Measurements from ENCODE around the gene KCNH1.

The KCNH1 gene, protein sequence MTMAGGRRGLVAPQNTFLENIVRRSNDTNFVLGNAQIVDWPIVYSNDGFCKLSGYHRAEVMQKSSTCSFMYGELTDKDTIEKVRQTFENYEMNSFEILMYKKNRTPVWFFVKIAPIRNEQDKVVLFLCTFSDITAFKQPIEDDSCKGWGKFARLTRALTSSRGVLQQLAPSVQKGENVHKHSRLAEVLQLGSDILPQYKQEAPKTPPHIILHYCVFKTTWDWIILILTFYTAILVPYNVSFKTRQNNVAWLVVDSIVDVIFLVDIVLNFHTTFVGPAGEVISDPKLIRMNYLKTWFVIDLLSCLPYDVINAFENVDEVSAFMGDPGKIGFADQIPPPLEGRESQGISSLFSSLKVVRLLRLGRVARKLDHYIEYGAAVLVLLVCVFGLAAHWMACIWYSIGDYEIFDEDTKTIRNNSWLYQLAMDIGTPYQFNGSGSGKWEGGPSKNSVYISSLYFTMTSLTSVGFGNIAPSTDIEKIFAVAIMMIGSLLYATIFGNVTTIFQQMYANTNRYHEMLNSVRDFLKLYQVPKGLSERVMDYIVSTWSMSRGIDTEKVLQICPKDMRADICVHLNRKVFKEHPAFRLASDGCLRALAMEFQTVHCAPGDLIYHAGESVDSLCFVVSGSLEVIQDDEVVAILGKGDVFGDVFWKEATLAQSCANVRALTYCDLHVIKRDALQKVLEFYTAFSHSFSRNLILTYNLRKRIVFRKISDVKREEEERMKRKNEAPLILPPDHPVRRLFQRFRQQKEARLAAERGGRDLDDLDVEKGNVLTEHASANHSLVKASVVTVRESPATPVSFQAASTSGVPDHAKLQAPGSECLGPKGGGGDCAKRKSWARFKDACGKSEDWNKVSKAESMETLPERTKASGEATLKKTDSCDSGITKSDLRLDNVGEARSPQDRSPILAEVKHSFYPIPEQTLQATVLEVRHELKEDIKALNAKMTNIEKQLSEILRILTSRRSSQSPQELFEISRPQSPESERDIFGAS

DNA sequence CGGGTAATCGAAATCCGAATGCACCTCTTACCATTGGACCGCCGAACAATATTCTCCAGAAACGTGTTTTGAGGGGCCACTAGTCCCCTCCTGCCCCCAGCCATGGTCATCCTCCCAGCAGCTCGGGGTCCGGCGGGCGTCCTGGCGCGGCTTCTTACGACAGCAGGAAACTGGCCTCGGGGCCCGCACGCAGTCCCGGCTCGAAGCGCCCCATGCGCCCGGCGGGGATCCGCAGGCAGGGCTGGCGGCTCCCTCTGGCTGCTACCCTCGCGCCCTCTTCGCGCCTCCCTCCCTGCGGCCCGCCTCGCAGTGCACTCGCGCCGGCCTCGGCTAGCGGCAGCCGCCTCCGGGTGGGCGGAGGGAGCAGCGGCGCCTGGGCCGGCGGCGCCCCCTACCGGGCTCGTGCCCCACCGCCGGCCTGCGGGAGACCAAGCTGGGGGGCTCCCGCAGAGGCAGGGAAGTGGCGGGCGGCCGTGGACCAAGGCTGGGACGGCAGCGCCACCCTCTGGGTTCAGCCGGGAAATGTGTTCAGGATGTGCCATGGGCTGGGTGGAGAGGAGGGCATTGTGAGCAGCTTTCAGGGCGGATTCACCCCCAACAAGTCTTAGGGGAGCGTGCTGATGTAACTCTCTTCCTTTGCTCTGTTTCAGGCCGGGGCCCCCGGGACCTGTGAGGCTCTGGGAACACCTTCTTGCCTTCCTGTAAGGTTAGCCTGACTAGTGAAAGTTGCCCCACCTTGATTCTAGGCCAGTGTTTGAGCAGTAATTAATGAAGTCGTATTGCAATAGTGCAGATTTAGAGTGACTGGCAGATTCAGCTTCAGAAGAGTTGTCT, at the start of gene KCNH1:
TSS of gene KCNH1 (minus strand) at position 313 of the 834 bp plus-strand sequence. CDS start at position 110, 203 bp downstream.
- peak; percentile 96 for DNase-seq

DNA sequence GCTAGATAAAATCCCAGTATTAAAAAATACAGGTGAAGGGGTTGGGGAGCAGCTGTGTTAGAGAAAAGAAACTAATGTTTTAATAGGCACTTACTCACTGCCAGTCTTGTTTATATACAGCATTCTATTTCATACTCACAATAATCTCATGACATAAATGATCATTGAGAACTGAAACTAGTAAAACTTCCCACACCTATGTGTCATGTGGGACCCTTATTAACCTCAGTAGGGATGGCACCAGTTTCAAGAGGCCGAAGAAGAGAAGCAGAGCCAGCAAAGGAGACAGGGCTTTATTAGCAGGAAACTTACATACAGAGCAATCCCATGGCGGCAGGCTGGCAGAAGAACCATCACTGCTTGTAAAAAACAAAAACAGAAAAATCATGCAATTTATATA, 48.8 kb upstream of the KCNH1 start:
- DNase-seq: no peak

DNA sequence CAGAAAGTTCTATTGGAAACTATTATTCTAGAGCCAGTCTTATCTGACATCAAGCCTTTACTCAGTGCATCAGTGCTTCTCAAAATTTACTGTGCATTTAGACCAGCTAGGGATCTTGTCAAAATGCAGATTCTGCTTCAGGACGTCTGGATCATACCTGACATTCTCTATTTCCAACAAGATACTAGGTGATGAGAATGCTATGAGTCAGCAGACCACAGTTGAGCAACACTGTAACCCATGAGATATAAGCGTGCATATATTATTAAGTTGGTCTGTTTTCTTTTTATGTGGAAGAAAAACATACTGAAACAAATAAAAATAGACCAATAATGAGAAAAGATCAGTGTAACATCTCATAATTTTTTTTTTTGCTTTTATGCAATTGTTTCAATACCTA, 40.4 kb upstream of the KCNH1 start:
- no peak for DNase-seq

DNA sequence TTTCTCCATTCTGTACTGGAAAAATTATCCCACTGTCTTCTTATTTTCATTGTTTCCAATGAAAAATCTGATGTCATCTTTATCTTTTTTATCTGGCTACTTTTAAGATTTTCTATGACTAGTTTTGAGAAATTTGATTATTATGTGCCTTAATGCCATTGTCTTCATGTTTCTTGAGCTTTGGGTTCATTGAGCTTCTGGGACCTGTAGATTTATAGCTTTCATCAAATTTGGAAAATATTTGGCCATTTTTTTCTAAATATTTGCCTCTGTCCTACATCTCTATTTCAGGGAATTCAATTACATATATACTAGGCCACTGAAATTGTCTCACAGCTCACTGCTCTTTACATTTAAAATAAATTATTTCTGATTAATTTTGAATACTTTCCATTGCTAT, 38.7 kb upstream of the KCNH1 start:
- no peak for DNase-seq

DNA sequence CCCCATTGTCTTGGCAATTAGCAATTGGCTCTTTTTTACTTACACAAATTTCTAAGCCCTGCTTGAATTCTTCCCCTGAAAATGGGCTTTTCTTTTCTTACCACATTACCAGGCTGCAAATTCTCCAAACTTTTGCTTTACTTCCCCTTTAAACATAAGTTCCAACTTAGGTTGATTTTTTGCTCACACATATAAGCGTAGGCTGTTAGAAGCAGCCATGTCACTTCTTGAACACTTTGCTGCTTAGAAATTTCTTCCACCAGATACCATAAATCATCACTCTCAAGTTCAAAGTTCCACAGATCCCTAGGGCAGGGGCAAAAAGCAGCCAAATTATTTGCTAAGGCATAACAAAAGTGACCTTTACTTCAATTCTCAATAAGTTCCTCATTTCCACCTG, 35.4 kb upstream of the KCNH1 start:
- DNase-seq: no peak

DNA sequence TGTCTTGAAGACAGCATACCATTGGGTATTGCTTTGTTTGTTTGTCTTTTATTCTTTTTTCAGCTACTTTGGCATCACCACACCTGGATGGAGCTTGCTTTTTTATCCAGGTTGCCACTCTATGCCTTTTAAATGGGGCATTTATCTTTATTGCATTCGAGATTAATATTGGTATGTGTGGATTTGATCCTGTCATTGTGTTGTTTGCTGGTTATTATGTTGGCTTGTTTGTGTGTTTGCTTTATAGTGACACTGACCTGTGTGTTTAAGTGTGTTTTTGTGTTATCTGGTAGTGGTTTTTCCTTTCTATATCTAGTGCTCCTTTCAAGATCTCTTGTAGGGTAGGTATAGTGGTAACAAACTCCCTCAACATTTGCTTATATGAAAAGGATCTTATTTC, 24.9 kb upstream of the KCNH1 start:
- no peak for DNase-seq

DNA sequence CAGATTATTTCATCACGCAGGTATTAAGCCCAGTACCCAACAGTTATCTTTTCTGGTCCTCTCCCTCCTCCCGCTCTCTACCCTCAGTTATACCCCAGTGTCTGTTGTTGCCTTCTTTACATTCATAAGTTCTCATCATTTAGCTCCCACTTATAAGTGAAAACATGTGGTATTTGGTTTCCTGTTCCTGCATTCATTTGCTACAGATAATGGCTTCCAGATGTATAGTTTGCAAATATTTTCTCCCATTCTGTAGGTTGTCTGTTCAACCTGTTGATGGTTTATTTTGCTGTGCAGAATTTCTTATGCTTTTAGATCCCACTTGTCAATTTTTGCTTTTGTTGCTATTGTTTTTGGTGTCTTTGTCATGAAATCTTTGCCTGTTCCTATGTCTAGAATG, 21.1 kb upstream of the KCNH1 start:
- DNase-seq: peak; percentile 10

DNA sequence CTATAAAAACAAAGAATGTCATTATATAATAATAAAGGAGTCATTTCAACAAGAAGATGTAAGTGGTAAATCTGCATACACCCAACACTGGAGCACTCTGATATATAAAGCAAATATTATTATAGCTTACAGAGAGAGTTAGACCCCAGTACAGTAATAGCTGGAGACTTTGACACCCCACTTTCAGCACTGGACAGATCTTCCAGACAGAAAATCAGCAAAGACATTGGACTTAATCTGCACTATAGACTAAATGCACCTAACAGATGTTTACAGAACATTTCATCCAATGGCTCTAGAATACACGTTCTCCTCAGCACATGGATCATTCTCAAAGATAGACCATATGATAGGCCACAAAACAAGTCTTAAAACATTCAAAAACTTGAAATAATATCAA, 20.0 kb upstream of the KCNH1 start:
- DNase-seq: no peak

DNA sequence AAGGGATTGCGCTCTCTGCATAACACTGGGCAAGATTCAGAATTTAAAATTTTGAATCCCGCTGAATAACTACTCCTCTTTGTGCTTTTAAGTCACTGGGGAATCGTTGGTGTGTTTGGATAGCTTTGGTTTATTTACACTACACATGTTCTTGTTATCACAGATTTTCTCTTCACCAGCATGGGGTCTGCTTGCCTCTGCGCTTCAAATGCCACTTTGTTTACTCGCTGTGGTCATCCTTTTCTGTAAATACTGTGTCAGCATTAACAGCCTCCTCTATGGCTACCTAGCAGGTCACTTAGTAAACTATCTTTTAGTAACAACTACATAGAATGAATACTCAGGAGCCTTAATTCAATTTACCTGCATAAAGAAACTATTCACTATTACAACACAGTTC, 14.4 kb upstream of the KCNH1 start:
- no peak for DNase-seq

DNA sequence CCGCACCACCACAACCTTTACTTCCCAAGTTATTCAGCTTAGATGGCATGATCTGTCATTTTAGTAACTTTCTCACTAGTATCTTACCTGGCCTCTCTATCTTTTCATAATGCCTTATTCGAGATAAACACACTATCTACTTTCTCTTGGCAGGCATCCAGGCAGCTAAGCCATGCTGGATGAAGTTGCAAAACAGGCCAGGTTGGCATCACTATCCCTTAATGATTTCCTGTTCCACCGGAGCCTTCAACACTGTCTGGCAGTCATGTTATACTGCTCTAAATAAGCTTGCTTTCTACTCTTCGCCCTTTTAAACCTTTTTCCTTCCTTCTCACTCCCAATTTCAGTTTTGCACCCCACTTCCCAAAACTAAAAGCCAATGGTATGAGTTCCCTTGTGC, 12.0 kb upstream of the KCNH1 start:
- no peak for DNase-seq

DNA sequence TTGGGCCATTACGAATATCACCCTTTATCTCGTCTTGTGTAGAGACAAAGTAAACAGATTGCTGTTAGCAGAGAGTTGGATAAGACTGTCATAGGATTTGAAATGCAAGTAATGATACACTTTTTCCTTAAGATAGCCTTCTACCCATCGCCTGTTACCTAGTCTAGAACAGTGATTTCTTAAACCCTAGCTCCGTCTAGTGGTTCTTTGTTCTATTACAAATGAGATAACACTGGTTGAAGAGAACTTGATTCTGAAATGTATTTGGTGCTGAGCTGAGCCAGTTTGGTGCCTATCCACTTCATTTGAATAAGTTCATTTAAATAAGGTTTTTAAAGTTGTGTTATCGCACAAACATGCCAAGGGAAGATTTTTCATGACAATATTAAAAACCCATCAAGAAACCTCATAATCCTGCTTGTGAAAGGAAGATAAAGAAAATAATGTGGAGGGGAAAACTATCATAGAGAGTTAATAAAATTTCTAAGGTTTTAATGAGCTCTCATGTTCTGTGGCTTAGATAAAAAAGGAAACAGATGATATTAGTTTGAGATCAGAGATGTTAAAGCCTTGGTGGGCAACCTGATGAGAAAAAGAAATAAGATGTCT, 1.5 kb upstream of the KCNH1 start:
- DNase-seq: peak; percentile 80

DNA sequence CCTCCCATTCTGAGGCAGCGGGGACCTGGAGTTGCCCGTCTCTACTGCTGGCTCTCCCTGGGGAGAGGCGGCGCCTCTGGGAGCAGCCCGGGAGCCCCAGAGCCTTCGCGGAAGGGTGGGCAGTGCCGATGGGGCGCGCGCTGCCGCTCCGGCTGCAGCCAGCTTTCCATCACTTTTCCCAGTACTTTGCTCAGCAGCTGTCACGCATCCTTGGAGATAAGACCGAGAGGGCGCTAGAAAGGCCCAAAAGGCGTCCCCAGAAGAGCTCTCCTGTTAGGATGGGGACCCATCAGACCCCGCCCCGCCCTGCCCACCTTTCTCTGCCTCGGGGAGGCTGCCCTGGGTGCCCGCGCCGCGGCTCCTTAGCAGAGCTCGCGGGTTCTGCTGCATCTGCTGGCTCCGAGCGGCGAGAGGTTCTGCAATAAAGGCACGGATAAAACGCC, 534 bp downstream of the KCNH1 start:
- DNase-seq: no peak

DNA sequence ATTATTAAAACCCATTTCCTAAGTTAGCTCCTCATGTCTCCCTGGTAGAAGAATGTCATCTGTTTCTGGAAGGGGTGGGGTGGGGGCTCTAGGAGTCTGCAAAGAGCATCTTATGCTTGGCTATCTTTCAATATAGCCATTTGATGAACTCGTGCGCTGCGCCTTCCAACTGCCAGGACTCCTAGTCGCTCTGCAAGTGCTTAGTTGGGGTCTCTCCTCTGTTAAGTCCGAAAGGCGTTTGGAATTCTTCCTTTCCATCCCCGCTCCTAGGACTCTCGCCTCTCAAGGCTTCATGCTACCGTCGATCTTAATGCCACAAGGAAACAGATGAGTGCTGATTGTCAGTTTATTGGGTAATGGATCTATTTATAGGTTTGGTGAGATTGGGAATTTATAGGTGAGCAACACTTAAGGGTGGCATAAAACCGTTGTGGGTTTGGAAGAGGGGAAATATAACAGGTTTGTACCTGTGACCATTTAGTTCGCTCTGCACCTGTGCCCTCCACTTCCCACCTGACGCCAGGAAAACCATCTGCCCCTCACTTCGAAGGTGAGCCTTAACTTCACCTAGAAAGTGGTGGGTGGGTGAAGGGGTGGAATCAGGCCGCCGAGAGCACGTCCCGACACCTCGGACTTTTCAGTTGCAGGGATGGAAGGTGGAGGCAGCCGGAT, 1.1 kb downstream of the KCNH1 start:
- peak; percentile 43 for DNase-seq

DNA sequence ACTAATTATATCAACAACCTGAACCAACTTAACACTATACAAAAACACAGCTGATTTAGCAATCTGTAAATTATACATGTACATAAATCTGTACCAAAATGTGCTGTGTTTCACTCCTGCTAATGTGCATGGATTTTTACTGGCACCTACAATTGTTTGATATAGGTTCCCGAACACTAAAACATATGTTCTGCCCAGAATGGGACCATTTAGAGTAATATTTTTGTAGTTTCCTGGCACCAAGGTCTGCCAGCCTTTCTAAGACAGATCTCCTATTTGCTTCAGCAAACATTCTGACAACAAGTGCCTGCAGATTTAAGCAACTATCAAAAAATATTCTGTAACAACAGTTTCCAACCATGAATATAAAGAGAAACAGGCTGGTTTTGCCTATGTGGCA, 4.2 kb downstream of the KCNH1 start:
- DNase-seq: no peak

DNA sequence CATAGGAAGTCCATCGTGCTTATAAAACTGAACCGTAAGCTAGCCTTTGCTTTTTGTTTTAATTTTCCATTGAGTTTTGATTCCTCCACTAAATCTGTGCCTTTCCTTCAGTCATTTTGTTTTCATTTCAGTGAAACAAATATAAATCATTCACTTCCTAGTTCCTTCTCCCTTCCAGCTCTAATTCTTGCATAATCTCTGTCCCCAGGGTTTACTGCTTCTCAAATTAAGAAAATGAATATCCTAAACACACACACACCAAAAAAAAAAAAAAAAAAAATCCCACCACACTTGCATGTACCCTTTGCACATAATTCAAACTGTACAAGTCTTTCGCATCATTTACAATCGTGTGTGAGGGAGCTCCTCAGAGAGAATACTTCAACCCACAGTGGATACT, 6.8 kb downstream of the KCNH1 start:
- no peak for DNase-seq

DNA sequence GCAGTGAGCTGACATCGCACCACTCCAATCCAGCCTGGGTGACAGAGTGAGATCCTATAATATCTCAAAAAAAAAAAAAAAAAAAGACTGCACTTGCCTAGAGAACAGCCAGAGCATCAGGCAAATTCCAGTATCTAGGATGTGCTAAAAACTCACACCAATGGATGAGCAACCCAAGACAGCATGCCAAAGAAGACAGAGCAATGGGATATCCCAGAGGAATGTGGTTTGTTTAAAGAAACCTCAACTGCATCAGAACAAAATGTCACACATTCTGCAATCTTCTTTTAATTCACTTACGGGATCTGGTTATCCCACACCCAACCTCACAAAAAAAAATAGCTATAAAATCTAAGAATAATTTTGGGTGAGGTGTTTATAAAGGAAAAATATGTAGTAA, 7.3 kb downstream of the KCNH1 start:
- no peak for DNase-seq

DNA sequence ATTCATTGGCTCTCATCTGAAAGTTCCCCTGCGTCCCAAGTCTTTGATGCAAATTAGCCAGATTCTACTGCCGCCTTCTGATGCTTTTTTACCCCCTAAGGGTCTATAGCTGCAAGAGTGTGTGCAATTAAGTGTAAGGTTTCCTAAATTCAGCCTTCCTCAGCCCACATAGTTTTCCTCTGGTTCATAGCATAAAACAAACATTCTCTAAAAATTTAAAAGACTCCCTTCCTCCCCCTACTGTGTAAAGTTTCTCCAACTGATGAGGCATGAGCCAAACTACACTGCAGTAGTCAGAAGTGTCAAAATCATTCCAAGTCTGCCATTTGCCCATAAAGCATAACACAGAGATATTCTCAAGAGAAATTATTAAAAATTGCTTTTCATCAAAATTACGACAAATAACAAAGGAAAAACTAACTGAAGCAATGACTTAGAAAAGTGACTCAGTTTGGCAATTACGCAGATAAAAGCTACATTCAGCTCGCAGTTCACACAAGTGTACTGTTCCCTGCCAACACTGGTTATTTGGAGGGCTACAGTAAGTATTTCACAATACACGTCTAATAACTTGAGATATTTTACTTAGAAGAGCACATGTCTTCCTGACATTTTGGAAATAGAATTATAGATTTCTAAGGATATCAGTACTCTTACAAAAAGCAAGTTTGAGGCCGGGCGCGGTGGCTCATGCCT, 15.4 kb downstream of the KCNH1 start:
- no peak for DNase-seq

DNA sequence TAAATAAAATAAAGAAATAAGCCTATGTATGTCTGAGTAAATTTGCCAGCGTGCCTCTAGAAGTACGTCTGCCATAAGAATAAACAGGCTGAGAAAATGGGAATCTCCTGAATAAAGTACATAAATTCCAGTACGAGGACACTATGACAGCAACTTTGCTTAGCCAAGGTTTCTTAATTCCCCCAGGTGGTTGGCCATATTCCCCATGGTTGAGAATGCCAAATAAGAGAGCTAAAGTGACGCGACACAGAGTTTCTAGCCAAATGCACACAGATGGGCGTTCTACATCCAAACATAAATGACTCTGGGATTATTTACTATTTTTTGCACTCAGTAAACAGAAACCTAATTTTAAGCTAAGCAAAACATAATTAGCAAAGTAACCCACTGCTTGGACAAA, 19.5 kb downstream of the KCNH1 start:
- no peak for DNase-seq

DNA sequence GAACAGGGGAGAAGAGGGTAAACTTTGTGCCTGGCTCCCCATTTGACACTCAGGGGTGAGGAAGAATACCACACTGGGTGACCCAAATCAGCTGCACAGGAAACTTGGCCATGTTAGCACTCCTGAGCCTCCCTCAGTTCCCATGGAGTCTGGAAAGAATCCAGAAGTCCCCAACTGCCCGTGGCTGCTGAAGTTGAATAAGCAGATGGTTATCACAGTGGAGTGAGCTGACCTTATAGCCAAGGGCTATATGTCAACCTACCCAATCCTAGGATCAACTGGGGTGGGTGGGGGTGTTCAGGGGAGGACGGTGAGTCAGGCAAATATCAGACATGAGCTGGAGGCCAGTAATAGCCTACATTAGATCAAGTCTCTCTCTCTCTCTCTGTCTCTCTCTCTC, 20.4 kb downstream of the KCNH1 start:
- no peak for DNase-seq

DNA sequence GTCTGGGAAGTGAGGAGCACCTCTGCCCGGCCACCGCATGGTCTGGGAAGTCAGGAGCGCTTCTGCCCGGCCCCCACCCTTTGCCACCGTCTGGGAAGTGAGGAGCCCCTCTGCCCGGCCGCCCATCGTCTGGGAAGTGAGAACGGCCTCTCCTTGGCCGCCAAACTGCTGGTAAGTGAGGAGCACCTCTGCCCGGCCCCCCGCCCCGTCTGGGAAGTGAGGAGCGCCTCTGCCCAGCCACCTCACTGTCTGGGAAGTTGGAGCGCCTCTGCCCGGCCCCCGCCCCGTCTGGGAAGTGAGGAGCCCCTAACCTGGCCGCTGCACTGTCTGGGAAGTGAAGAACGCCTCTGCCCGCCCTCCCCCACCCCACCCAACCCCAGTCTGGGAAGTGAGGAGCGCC, 22.6 kb downstream of the KCNH1 start:
- DNase-seq: no peak

DNA sequence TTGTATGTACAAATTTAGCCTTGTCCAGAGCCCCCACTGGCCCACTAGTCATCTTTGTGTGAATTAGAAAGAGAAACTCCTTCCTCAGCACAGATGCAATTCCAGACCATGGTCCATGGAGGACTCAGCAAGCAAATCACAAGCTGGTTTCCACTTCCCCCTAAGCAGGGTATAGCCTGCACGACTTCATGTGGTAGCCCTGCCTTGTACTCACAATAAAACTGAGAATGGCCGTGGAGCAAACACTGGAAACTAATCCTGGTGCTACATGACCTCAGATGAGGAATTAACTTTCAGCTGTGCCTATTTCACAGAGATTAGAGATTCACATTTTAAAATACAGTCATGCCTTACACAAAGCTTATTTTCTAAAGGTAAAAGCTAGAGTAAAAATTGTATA, 32.5 kb downstream of the KCNH1 start:
- DNase-seq: no peak

All from eye (tissue), 1 donor.